Stimulated activated CD8-positive, alpha-beta memory T cell treated with anti-CD3 and anti-CD28 coated beads, Interleukin-7, amount 100 ng/mL, for 1 hour (primary cell): Measurements from ENCODE around the gene FAAP100.

Experiments
- DNase-seq, 2 donors: peaks; one replicate each; pipeline ENCODE4 v3.0.0-alpha.2; 2020; ENCODE audit warnings: low read depth in 2 of 2

Gene FAAP100

DNA sequence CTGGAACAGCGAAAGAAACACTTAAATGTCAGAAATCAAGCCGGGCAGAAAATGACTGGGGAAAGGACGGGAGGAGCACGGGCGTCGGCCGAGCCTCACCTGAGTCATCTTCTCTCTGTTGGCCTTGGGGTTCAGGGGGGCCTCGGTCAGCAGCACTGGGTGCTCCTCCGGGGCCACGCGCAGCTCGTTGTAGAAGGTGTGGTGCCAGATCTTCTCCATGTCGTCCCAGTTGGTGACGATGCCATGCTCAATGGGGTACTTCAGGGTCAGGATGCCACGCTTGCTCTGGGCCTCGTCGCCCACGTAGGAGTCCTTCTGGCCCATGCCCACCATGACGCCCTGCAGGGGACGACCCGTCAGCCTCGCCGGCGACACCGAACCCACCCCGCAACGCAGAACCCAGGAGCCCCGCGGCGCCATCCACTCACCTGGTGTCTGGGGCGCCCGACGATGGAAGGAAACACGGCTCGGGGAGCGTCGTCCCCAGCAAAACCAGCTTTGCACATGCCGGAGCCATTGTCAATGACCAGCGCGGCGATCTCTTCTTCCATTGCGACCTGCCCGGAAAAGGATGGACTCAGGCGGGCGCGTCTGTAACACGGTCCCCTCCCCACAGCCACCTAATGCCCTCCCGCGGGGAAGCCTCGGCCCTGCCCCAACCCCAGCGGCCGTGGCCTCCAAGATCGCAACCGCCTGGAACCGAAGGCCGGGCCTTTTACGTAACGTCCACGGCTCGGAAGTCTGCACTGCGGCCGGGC, 40.2 kb downstream of the FAAP100 start:
- DNase-seq: no peak

DNA sequence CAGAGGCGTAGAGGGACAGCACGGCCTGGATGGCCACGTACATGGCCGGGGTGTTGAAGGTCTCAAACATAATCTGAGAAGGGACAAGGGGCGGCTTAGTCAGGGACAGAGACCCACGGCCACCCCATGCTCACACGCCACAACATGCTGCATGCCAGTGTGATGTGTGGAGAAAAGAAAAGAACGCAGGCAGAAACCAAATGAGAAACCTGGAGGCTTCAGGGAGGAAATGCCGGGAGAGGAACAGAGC, 40.7 kb downstream of the FAAP100 start:
- DNase-seq: no peak

DNA sequence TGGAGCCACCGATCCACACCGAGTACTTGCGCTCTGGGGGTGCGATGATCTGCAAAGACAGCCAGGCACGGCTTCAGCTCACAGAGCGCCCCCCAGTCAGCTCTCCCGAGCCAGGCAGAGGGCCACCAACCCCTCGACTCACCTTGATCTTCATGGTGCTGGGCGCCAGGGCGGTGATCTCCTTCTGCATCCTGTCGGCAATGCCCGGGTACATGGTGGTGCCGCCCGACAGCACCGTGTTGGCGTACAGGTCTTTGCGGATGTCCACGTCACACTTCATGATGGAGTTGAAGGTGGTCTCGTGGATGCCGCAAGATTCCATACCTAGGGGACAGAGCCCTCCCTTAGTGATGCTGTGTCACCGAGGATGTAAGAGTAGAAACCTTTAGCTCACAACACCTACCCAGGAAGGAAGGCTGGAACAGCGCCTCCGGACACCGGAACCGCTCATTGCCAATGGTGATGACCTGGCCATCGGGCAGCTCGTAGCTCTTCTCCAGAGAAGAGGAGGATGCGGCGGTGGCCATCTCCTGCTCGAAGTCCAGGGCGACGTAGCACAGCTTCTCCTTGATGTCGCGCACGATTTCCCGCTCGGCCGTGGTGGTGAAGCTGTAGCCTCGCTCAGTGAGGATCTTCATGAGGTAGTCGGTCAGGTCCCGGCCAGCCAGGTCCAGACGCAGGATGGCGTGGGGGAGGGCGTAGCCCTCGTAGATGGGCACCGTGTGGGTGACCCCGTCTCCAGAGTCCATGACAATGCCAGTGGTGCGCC, 41.2 kb downstream of the FAAP100 start:
- DNase-seq: no peak

DNA sequence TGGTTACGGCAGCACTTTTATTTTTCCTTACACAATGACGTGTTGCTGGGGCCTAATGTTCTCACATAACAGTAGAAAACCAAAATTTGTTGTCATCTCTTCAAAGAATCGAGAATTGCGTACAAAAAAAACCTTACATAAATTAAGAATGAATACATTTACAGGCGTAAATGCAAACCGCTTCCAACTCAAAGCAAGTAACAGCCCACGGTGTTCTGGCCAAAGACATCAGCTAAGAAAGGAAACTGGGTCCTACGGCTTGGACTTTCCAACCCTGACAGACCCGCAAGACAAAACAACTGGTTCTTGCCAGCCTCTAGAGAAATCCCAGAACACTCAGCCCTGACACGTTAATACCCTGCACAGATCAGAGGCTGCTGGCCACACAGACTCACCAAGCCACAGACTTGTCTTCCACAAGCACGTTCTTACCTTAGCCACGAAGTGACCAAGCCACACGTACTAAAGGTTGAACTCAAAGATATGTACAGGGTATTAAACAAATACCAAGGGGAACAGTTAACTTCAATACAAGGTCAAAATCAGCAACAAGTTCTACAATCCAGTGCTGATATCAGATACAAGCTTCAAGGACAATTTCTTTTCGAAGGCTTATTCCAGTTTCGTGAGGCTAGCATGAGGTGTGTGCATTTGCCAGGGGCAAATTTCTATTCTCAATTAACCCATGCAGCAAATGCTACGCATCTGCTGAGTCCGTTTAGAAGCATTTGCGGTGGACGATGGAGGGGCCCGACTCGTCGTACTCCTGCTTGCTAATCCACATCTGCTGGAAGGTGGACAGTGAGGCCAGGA, 42.0 kb downstream of the FAAP100 start:
- DNase-seq: no peak

DNA sequence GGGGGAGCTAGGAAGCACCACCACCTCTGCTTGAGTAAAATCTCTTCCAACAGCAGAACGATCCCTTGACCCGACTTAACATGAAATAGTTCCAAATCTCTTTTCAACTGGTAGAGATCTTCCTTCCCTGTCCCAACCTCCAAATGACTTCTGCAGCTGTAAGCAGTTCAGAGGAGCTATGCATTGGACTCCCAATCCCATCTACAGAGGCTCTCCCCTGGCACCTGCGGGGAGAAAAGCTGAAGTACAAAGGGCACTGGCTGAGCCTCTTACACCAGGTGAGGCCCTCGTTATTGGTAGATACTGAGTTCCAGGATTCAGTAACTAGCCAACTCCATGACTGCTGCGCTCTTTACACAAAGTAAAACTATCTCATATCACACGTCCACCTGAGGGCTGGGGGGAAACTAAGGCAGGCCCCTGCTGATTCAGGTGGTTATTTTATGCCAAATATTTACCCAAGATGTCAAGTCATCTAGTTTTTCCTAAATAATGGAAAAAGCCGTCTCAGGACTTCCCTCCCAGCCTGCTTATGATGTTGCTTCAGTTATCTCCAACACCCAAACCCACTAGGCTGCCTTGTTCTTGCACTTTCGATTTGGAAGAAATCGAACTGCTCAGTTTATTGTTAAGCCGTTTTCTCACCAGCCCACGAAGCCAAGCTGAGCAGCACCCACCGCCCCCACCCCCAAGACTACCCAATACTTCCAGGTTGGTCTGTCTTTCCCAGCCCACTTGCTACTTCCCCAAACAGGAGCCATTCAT, 42.8 kb downstream of the FAAP100 start:
- DNase-seq: no peak

DNA sequence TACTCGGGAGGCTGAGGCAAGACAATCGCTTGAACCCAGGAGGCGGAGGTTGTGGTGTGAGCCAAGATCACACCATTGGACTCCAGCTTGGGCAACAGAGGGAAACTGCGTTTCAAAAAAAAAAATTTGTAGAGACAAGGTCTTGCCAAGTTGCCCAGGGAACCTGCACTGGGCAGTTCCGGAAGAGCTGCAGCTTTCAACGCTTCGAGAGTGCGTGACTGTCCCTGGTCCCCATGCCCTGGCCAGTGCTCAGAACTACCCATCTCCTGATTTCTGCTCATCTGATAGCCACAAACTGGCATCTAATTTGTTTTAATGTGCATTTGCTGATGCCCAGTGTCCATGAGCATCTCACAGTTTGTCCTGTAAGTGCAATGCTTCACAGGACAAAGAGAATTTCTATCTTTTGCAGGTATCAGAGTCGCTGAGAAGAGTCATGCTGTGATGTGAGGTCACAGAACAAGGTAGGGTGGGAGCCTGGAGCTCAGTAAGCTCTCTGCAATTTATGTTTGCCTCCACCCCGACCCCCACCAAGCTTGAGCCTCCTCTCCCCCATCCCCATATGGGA, 43.4 kb downstream of the FAAP100 start:
- DNase-seq: no peak

DNA sequence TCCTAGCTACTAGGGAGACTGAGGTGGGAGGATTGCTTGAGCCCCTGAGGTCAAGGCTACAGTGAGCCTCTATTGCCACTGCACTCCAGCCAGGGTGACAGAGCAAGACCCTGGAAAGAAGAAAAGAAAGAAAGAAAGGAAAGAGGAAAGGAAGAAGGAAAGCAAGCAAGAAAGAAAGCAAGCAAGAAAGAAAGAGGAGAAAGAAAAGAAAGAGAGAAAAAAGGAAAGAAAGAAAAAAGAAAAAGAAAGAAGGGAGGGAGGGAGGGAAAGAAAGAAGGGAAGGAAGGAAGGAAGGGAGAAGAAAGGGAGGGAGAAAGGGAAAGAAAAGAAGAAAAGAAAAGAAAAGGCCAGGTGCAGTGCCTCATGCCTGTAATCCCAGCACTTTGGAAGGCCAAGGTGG, 48.5 kb downstream of the FAAP100 start:
- no peak for DNase-seq

DNA sequence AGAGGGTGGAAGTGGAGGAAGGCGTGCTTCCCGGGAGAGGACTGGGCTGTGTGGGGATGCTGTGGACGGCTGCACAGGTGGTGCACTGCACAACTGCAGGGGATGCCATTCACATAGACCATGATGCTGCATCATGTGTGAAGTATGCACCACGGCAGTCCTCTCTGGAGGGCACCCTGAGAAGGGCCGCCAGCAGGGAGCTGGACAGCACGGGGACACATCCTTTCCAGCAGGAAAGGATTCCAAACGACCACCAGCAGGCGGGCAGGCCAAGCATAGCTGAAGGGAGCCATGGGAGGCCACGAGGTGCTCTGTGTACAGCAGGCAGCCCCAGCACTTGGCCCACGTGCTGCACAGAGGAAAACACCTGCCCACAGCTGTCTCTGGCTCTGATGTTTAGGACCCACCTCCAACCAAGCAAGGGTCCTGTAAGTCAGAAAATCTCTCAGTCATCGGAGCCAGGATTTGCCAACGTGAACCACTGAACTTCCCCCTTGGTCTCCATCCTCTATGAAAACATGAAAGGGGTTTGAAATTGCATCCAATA, 49.6 kb downstream of the FAAP100 start:
- no peak for DNase-seq

DNA sequence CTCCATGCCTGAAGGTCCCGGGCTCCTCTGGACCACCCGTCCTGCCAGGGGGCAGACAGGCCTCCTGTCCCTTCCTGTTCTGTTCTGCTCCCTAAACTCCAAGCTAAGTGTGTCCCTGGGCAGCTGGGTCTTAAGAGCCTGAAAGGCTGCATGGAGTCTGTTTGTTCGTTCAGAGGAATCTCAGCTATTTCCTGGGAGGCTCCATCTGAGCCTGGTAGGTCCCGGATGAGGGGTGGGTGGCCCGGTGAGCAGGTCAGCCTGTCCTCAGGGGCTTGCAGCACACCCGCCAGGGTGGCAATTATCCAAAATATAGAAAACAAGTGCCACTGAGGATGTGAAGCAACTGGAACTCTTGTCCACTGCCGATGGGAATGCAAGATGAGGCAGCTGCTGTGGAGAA, 52.1 kb downstream of the FAAP100 start:
- no peak for DNase-seq

DNA sequence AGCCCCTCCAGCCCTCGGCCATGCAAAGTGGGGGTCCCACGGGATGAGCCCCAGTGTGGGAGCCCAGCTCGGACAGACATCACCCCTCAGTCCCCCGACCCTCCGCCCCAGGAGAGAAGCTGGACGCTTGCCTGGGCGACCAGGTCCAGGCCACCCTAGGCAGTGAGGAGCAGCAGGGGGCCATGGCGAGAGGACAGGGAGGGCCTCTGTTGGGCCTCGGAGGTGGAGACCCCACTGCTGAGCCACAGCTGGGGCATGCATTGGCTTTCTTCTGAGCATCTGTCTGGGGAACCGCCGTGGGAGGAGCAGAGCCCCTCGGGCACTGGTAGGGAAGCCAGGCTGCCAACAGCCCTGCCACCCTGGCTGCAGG, 52.6 kb downstream of the FAAP100 start:
- DNase-seq: no peak

DNA sequence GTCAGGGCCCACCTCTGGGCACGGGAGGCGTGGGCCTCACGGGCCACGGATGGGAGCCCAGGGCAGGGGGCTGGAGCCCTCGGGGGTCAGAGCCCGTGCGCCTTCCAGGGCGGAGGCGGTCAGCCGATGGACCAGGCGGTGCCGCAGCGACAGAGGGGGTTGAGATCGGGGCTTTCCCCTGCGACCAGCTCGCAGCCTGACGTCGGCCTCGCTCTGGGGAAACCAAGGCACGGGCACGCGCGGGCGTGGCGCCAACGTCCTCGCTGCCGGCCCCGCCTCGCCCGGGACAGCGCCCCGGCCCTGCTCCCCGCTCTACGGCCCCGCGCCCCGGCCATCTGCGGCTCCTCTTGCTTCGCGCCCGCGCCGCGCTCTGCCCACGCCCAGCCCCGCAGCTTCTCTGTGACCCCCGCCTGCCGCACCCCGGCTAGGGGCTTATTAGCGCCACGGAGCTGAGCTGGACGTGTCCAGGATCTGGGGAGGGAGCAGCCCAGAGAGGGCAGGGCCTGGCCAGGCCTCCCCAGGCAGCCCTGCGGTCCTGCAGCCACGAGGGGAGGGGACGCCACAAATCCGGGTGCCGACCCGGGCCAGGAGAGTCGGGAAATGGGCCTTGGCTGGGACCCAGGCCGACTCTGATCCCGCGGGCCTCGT, 53.1 kb downstream of the FAAP100 start:
- no peak for DNase-seq

DNA sequence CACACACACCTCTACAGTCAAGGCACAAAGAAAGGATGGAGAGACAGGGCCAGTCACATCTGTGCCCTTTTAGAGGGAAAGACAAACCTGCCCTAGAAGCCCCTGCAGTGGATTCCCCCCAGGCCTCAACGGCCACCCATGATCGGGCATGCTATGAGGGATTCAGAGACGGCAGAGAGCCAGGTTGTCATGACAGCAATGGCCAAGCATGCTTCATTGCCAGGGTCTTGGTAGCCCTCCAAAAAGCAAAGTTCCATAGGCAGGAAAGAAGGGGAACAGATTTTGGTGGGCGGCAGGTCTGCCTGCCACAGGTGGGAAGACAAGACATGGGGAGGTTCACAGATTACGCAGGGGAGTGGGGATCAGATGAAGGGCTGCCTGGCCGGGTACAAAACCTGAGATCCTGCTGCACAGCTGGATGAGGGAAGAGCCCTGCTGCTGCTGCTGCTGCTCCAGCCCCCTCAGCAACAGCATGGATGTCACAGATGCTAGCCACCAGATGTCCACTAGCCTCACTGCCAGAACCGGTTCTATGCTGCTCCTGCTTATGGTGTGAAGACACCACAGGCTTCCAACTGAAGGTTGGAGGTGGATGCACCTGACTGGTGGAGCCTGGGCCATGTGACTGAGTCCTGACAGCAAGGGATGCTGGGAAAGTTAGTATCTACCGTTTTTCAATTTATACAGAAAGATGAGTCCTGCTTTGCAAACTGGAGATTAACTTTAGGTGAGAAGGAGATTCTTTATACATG, 57.4 kb downstream of the FAAP100 start:
- no peak for DNase-seq

DNA sequence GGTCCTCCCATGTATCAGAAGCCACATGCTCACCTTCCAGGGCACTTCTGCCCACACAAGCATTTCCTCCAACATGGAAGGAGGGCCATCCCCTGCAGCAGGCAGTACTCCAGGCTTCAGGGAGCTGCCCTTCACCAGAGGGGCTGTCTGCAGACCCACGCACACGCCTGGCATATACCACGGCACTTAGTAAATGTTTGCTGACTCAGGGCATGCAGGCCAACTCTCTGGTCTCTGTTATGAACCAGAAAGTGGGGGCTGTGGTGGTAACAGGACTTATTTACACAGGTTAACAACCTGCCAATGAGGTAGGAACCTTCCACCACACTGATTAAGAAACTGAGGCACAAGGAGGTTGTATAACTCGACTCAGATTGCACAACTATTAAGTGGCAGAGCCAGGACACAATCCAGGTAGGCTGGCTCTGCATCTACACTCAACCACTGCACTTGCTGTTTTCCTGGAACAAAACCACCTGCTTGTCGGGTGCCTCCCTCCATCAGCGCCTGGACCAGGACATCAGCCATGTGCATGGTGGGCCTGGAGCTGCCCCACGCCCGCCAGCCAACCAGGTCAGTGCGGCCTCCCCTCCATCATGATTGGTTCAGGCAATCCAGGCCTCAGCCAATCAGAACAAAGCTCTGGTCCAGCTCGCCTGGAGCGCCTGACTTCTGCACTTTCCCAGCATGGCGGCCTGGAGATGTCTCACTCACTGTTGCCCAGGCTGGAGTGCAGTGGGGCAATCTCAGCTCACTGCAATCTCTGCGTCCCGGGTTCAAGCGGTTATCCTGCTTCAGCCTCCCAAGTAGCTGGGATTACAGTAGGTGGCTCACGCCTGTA, 58.7 kb downstream of the FAAP100 start:
- DNase-seq: no peak

DNA sequence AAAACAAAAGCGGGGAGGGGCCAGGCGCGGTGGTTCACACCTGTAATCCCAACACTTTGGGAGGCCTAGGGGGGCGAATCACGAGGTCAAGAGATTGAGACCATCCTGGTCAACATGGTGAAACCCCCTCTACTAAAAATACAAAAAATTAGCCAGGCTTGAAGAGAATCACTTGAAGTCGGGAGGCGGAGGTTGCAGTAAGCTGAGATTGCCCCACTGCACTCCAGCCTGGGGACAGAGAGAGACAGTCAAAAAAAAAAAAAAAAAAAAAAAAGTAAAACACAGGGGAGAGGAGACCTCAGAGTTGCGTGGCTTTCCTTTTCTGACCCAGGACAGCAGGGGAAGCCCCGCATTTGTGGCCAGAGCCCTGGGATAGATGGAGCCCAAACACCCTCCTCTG, 59.4 kb downstream of the FAAP100 start:
- DNase-seq: no peak

DNA sequence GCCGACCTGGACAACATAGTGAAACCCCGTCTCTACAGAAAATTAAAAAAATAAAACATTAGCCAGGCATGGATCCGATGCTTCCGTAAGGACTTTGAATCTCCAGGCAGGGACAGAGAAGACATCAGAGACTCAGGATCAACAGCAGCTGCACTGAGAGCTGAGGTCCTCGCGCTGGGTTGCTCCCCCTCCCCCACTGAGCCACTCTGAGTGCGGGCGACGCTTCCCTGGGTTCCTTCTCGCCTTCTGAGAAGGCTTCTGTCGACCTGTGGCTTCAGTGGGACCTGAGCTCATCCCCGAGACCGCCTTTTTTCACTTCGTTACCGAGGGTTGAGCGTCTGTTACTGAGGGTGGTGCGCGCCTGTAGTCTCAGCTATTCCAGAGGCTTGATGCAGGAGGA, 60.0 kb downstream of the FAAP100 start:
- DNase-seq: no peak

DNA sequence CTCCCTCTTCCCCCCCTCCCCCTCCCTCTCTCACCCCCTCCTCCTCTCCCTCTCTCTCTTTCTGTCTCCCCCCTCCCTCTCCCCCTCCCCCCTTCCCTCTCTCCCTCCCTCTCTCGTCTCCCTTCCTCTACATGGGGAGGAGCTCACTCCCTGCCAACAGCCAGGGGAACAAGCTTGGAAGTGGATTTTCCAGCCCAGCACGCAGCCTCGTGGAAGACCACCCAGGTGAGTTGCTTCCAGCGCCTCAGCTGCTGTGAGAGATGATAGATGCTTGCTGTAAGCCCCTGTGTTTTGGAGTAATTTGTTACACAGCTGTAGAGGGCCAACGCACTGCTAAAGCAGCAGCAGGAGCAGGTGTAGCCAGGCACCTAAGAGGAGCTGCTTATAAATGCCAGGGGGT, 60.4 kb downstream of the FAAP100 start:
- DNase-seq: no peak

DNA sequence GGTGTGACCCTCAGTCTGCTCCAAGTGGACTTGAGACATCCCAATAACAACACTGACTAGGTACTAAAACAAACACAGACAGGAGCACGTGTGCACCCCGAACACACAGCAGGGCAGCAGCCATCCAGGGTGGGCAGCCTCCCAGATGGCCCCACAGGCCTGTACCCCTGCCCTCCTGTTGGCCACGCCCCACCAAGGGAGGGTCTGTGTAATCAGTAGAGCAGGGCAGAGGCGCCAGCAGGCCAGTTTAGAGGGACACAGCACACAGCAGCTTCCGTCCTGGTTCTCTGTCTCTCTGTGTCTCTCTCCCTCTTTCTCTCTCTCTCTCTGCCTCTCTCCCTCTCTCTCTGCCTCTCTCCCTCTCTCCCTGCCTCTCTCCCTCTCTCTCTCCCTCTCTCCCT, 61.0 kb downstream of the FAAP100 start:
- DNase-seq: no peak

DNA sequence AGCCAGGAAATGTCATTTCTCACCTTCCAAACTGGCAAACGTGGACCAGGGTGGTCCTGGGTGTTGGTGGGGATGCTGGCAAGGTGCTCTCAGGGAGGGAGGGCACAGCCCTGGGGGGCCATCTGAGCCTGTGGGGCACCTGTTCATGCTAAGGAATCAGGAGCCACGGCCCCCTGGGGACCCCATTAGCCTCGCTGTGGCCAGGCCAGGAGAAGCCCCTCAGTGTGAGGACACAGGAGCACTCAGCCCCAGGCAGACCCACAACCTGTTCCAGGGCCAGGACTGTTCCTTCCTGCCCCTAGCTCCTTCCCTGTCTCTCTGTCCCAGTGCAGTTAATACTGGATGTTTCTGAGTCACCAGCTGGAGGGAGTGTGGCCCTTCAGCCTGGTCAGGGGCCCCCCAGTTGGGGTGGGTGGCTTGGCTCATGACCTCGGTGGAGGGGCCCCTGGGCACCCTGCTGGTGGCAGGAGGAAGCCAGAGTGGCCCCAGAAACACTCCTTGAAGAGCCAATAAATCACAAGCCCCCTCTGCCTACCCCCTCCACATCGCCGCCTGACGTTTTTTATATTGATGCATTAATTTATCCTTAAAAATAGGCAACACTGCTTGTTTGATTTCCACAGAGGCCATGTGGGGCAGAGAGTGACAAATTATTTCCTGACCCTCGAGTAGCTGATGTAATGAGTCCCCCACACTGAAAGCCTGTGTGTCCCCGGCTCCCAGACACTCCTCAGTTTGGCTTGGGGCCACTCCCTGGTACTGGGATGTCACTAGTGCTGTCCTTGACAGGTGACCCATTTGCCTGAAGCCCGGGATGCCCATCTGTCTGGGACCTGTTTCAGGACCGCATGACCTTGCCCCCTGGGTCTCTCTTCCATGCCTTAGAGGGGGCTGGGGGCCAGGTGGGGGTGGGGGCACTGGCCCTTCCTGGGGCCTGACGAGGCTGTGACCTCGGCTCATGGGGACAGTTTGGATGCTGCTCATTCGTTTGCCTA, 61.9 kb downstream of the FAAP100 start:
- DNase-seq: no peak
